ENCODE data around the gene OBSCN.

The OBSCN gene

DNA sequence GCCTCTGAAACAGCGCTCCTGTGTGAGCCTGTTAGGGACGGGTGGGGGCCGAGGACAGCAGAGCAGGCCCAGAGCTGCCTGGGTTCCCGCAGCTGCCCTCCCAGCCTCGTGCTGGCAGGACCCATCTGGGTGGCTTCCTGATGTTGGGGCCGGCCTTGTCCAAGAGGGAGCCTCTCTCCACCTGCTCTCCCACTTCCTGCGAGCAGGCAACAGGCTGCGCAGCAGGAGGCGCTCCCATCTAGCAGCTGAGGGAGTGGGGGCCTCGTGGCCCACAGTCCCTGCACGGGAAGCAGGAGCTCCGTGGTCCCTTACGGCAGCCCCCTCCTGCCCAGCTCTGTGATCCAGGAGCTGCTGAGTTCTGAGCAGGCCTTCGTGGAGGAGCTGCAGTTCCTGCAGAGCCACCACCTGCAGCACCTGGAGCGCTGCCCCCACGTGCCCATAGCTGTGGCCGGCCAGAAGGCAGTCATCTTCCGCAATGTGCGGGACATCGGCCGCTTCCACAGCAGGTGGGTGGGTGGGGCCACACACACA is 130.7 kb downstream of the OBSCN start:
- Histone ChIP-seq H3K27me3 (ENCODE audit: insufficient read depth, low read length, poor library complexity, severe bottlenecking) (no peaks in the 10 kb centered on the region), H3K36me3 (ENCODE audit: insufficient read depth, low read length) (no peaks in the 10 kb centered on the region; the same call in 1 of the 2 replicates), H3K4me1 (ENCODE audit: insufficient read depth, low read length, poor library complexity, severe bottlenecking) (no peaks in the 10 kb centered on the region), H3F3A (ENCODE audit: low read depth) (no peaks in the 10 kb centered on the region), H2AFZ (ENCODE audit: low read length) (no peak overlapping the region), H3K9me3 (ENCODE audit: insufficient read depth, low read depth, low read length) (no peaks in the 10 kb centered on the region), H3K4me2 (ENCODE audit: low read depth, low read length, poor library complexity, severe bottlenecking) (no peak overlapping the region), H3K4me3 (ENCODE audit: low read length, poor library complexity, severe bottlenecking) (no peak overlapping the region), H3K79me2 (ENCODE audit: insufficient read depth, low read length) (no peaks in the 10 kb centered on the region), H4K20me1 (ENCODE audit: insufficient read depth, low read length, poor library complexity, severe bottlenecking) (no peaks in the 10 kb centered on the region), H3K9me2 (replicated peaks; ENCODE audit: low read depth, low read length) (no peaks in the 10 kb centered on the region), H3K9ac (ENCODE audit: low read depth, low read length, poor library complexity, severe bottlenecking) (no peak overlapping the region)
- TF ChIP-seq, protein P1, sequence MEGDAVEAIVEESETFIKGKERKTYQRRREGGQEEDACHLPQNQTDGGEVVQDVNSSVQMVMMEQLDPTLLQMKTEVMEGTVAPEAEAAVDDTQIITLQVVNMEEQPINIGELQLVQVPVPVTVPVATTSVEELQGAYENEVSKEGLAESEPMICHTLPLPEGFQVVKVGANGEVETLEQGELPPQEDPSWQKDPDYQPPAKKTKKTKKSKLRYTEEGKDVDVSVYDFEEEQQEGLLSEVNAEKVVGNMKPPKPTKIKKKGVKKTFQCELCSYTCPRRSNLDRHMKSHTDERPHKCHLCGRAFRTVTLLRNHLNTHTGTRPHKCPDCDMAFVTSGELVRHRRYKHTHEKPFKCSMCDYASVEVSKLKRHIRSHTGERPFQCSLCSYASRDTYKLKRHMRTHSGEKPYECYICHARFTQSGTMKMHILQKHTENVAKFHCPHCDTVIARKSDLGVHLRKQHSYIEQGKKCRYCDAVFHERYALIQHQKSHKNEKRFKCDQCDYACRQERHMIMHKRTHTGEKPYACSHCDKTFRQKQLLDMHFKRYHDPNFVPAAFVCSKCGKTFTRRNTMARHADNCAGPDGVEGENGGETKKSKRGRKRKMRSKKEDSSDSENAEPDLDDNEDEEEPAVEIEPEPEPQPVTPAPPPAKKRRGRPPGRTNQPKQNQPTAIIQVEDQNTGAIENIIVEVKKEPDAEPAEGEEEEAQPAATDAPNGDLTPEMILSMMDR (conservative IDR thresholded peaks at IDR 0.05; ENCODE audit: low read length) = no peak
- no peak for TF ChIP-seq EZH2phosphoT487 (IDR thresholded peaks at IDR 0.05; ENCODE audit: borderline replicate concordance)

GRCh38 chr1:228339059-228339704 is 131.3 kb downstream of the OBSCN start:
- H3K36me3 ChIP-seq (ENCODE audit: insufficient read depth, low read length) = no peaks in the 10 kb centered on the region; the same call in 1 of the 2 replicates
- H3K9me2 ChIP-seq (replicated peaks; ENCODE audit: low read depth, low read length) = no peaks in the 10 kb centered on the region

GRCh38 chr1:228339766-228340685 is 132.2 kb downstream of the OBSCN start:
- H2AFZ ChIP-seq (ENCODE audit: low read length) = no peak overlapping the region
- no peak for TF ChIP-seq EZH2phosphoT487 (IDR thresholded peaks at IDR 0.05; ENCODE audit: borderline replicate concordance)
- TF ChIP-seq, protein P1 (conservative IDR thresholded peaks at IDR 0.05; ENCODE audit: low read length) = no peak
- H3K27me3 ChIP-seq (ENCODE audit: insufficient read depth, low read length, poor library complexity, severe bottlenecking) = no peaks in the 10 kb centered on the region
- no peaks in the 10 kb centered on the region for H3F3A ChIP-seq (ENCODE audit: low read depth)
- no peak overlapping the region for H3K4me2 ChIP-seq (ENCODE audit: low read depth, low read length, poor library complexity, severe bottlenecking)
- H3K4me1 ChIP-seq (ENCODE audit: insufficient read depth, low read length, poor library complexity, severe bottlenecking) = no peaks in the 10 kb centered on the region
- H3K9me2 ChIP-seq (replicated peaks; ENCODE audit: low read depth, low read length) = no peaks in the 10 kb centered on the region
- no peaks in the 10 kb centered on the region for H4K20me1 ChIP-seq (ENCODE audit: insufficient read depth, low read length, poor library complexity, severe bottlenecking)
- no peaks in the 10 kb centered on the region for H3K79me2 ChIP-seq (ENCODE audit: insufficient read depth, low read length)
- H3K9me3 ChIP-seq (ENCODE audit: insufficient read depth, low read depth, low read length) = no peaks in the 10 kb centered on the region
- H3K4me3 ChIP-seq (ENCODE audit: low read length, poor library complexity, severe bottlenecking) = no peak overlapping the region
- H3K36me3 ChIP-seq (ENCODE audit: insufficient read depth, low read length) = no peaks in the 10 kb centered on the region; the same call in 1 of the 2 replicates
- no peak overlapping the region for H3K9ac ChIP-seq (ENCODE audit: low read depth, low read length, poor library complexity, severe bottlenecking)

More at GRCh38 chr1:228339059-228339704, 131.3 kb downstream of the OBSCN start:
- H2AFZ ChIP-seq (ENCODE audit: low read length) = no peak overlapping the region
- H3K4me2 ChIP-seq (ENCODE audit: low read depth, low read length, poor library complexity, severe bottlenecking) = no peak overlapping the region
- H3K4me1 ChIP-seq (ENCODE audit: insufficient read depth, low read length, poor library complexity, severe bottlenecking) = no peaks in the 10 kb centered on the region
- no peak for TF ChIP-seq EZH2phosphoT487 (IDR thresholded peaks at IDR 0.05; ENCODE audit: borderline replicate concordance)
- TF ChIP-seq, protein P1 (conservative IDR thresholded peaks at IDR 0.05; ENCODE audit: low read length) = no peak
- H3F3A ChIP-seq (ENCODE audit: low read depth) = no peaks in the 10 kb centered on the region
- no peak overlapping the region for H3K9ac ChIP-seq (ENCODE audit: low read depth, low read length, poor library complexity, severe bottlenecking)
- H3K79me2 ChIP-seq (ENCODE audit: insufficient read depth, low read length) = no peaks in the 10 kb centered on the region
- no peak overlapping the region for H3K4me3 ChIP-seq (ENCODE audit: low read length, poor library complexity, severe bottlenecking)
- H3K9me3 ChIP-seq (ENCODE audit: insufficient read depth, low read depth, low read length) = no peaks in the 10 kb centered on the region
- no peaks in the 10 kb centered on the region for H3K27me3 ChIP-seq (ENCODE audit: insufficient read depth, low read length, poor library complexity, severe bottlenecking)
- no peaks in the 10 kb centered on the region for H4K20me1 ChIP-seq (ENCODE audit: insufficient read depth, low read length, poor library complexity, severe bottlenecking)
